Measurements from ENCODE around the gene PID1.

The PID1 gene

DNA sequence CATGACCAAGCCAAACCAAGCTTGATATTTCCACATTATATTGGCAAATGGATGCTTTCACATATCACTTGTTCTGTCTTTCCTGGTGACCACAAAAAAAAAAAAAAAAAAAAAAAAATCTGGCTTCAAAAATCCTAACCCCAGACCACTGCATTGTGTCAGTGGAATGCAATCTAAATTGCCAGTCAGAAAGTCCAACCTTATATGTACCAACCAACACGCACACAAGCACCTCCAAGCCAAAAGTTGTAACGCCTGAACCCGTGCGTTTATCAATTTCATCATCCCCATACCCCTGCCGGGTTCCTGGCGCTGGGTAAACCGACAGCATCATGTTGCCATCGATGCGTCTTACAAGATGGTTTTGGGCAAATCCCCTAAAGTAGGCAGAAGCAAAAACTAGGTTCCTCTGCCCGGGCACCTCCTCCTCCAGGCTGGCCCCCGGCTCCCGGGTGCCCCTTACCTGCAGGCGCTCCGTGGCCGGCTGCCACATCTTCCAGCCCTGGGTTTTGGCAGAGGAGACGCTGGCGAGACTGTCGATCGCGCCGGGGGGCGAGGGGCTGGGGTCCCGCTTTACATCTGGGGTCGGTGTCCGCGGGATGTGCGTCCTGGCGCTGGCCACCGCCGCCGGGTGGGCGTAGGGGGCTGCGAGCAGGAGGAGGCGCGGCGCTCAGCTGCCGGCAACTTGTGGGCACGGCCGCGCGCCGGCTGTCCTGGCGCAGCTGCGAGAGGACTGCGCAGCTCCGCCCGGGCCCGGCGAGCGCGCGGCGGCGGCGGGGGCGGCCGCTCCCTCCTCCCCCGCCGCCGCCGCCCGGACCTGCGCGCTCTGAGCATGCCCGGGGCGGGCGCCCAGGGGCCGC is at the start of gene PID1:
Gene PID1 (minus strand): TSS at position 737 of the 860 bp plus-strand sequence. CDS start 244 bp downstream, at position 493.
- DNase-seq: peak; percentile 57

- DNase-seq: no peak
These were observed 48.5 kb upstream of the PID1 start for GRCh38 chr2:229319558-229319957.

DNA sequence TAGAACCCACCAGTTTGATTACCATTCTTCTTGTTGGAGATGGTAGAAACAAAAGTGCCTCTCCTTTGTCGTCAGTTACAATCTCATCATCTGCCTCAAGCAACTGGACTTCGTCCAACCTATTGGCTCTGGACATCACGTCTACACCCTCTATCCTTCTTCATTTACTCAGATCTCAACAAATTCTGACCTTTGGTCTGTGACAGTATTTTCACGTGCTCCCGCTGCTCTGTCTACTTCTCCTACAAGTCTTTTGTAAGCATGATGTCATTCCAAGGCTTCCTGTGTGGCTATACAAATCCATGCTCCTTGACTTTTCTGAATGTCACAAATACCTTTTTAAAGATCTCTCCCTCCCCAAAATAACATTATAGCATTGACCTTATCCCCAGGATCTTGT is 43.0 kb upstream of the PID1 start:
- DNase-seq: no peak

GRCh38 chr2:229313591-229313990 is 42.5 kb upstream of the PID1 start:
- DNase-seq: no peak

DNA sequence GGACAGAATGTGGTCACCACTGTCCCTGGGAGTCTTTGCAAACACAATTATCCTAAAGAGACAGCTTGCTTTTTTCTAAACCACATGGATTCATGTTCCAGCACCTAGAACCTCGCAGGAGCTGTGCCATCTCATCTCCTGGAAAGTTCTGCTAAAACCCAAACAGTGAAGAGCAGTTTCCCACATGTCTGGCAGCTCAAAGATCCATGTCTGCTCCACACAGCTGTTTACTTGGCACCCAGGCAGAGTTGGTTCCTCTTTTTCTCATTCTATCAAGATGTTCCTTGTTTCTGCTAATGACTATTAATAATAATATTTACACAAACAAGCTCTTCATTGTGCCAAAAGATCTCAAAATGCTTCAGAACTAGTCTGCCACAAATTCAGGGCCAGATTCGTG is 30.1 kb upstream of the PID1 start:
- DNase-seq: no peak

DNA sequence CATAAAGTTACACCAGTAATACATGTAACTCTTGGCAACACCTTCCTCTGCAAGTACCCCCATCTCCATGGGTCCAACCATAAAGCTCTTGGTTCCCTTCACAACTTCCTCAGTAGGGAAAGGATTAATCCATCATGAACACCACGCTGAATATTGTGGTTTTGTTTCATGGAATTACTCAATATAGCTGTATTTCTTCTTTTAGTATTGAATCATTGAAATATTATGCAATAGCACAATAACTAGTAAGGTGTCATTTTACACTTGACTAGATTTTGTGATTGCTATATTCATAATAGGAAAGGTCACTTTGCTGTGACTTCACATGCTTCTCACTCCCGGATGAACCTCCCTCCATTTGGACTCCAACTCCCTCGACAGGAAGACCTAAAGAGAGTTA is 29.7 kb upstream of the PID1 start:
- no peak for DNase-seq

DNA sequence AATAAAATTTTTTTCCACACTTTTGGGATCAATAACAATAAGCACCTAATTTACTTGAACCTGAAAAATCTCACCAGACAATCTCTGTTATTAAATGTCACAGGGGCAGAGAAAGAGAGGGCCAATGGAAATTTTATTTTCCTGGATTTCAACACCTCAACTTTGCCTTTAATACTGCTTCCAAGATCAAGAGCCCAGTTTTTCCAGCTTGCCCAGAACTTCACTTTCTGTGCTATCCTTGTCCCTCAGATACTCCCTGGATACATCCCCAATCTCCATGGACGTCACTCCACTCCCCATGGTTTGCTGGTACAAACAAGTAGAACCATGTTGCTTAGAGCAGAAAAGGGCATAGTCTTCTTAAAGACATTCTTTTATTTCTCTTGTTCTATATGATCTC is 29.3 kb upstream of the PID1 start:
- DNase-seq: no peak

GRCh38 chr2:229297247-229297646 is 26.2 kb upstream of the PID1 start:
- no peak for DNase-seq

GRCh38 chr2:229296536-229296935 is 25.4 kb upstream of the PID1 start:
- DNase-seq: no peak

GRCh38 chr2:229296016-229296415 is 24.9 kb upstream of the PID1 start:
- DNase-seq: no peak

- DNase-seq: no peak
These were observed 16.7 kb upstream of the PID1 start for GRCh38 chr2:229287823-229288222.

- DNase-seq: no peak
These were observed 11.9 kb upstream of the PID1 start for GRCh38 chr2:229282758-229283546.

- DNase-seq: no peak
These were observed 8.4 kb upstream of the PID1 start for GRCh38 chr2:229279516-229279915.

DNA sequence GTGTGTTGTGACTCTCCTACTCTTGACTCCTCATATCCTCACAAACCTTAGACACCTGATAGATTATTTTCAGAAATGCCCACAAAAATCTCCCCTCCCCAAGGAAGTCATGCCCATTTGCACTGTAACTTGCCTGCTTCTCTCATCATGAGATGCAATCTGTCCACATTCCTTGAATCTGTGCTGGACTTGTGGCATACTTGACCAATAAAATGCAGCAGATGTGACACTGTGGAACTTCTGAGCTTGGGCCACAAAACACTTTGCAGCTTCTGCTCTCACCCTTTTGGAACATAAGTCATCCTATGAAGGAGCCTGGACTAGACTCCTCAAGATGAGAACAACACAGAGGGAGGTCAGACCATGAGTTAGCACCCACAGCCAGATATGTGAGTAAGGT is 4.4 kb upstream of the PID1 start:
- DNase-seq: no peak

DNA sequence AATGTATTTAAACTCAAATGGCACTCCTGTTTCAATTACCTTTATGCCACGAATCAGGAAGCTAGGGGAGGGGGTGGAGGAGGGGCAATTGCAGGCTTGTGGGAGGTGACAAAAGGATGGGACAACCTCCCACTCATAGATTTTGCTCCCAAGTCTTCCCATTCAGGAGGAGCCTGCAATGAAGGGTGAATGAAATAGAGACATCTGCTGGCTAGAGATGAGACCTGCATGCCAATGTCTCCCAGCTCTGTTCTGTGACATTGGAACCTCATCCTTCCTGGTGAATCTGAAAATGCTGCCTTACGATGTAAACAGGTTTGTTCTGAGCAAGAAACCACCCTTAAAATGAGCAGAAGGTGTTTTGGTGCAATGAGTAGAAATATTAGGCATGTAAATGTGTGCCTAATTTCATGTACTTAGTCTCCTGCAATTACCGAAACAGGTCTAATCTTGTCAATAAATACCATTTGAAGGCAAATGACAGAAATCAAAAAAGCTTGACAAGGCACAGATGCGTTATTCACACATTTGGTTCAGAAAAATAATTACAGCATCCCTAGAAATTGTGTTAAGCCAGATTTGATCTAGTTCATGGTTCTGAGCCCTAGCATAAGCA is 2.7 kb upstream of the PID1 start:
- DNase-seq: peak; percentile 55

- no peak for DNase-seq
These were observed 2.1 kb upstream of the PID1 start for GRCh38 chr2:229273006-229273722.

DNA sequence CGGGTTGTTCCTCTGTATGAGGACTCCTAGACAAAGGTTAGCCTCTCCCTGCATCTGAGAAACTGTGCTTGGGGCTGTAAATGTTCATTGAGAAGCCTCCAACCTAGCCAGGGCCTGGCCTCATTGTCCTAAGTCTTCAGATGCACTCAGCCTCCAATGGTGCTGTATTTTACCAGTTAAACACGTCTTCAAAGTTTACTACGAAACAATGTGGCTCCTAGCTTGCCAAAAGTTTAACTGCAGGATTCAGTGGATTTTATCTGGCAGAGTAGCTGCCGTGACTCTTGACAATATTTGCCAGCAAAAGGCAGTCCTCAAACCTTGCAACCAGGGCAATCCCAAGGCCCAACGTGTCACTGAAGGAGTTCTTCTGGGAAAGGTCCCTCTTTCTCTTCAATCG is 1.1 kb downstream of the PID1 start:
- DNase-seq: no peak

- no peak for DNase-seq
These were observed 1.9 kb downstream of the PID1 start for GRCh38 chr2:229269146-229269545.

DNA sequence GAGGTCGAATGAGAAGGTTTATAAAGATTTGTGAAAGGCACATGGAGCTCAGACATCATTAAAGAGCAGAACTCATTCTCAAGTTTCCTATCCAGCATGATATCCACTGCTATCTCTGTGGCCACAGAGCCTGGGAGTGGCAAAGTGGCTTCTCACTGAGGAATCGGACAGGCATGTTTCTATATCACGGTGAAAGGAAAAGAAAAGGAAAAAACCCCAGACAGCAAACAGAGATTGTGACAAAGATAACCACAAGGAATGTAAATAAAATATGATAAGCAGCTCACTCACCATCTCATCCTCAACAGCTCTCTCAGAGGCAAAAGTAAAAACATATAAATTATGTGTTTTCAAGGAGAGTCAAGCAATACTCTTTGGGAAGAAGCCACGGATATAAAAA is 2.5 kb downstream of the PID1 start:
- DNase-seq: no peak

DNA sequence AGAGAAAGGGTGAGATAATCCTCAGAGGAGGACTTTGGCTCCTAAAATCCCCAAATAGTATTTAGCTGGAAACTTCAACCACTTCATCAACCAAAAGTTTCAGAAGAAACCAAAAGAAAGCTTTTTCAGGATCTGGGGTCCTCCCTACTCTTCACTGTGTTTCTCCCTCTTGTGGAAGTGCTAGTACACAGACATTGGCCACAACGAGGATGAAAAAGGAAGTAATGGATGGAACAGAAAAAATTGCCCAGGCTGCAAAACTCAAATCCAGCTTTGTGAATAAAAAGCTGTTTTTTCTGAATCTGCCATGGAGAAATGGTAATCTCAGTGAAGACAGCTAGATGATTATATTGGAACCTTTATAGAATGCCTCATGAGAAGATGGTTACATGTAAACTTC is 4.0 kb downstream of the PID1 start:
- DNase-seq: no peak

DNA sequence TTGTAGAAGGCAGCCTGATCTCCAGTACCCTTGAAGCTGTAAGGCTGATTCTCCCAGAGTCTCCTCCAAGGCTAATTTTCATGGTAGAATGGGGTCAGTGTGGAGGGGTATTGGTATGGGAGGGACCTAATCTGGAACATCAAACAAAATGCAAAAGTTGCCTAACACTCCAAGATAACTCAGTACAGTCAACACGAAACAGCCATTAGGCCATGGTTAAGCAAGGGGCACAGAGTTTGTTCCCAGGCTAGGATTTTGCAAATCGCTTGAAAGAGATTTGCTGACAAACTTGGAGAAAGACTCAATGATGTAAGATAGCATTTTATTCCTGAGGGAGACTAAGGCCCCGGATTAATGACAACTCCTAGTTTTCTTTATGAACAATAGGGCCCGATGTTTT is 5.4 kb downstream of the PID1 start:
- DNase-seq: no peak

DNA sequence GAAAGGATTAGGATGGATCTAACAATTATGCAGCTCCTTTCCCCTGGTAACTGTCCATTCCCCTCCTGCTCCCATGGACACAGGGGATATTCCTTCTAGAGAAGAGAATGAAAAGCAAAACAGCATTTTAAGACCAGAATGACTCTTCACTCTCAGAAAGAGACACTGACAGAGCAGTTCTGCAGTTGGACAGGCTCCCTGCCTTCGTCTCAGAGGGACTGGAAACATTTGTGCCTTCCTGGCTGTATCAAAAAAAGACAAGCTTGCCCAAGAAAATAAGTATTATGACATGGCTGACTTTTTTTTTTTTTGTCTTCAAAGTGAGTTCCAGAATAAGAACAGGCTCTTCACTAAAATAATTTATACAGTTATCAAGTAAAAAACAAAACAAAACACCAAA is 9.5 kb downstream of the PID1 start:
- DNase-seq: no peak

DNA sequence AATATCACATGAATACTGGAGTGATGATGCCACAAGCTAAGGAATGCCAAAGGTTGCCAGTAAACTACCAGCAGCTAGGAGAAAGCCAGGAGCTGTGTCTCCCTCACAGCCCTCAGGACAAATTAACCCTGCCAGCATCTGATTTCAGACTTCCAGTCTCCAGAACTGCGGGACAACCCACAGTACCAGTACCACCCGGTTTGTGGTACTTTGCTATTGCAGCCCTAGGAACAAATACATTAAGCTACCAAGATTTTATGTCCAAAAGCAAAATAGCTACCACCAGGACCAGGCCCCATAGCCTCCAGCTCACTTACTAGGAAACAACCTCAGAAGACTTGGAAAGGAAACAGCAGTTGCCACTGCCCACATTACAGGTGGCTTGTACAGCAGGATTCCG is 10.0 kb downstream of the PID1 start:
- DNase-seq: no peak
